GM12878 (cell line): ENCODE data around the gene AAGAB. TPM values are rescaled to one million over a fixed set of nuclear protein-coding genes. Genes with fewer than 3 reads are reported as not detected.

Source experiments
- ATAC-seq: fragments of 200-7000 bp; cut with Tn5 transposase; 3 replicates; pipeline ENCODE4 v1.9.1; 2020; ENCODE audit warnings: mild to moderate bottlenecking, moderate library complexity
- BruUV-seq: library from RNA; stranded (reverse); fragments of 400-500 nt; replicated peaks from 2 replicates; lab custom pipeline; 2021; lab: Mats Ljungman, UMichigan
- CTCF ChIA-PET: fragments of 300-600 bp; sonication (Branson Sonifier 250); formaldehyde crosslinking; extraction: SDS; loops from one replicate; lab custom pipeline; 2021; ENCODE audit warnings: inconsistent platforms; lab: Yijun Ruan, JAX
- POLR2A ChIA-PET: fragments of 350-600 bp; formaldehyde crosslinking; extraction: SDS; loops from one replicate; lab custom pipeline; 2021; ENCODE audit warnings: inconsistent platforms; lab: Charles Lee
- RAD21 ChIA-PET: fragments of 300-600 bp; sonication (Branson Sonifier 250); formaldehyde crosslinking; loops from one replicate; lab custom pipeline; 2023; ENCODE audit warnings: antibody characterized with exemption; ENCODE audit not compliant: unreplicated experiment; lab: Charles Lee
- SMC1A ChIA-PET: fragments of 300-600 bp; sonication (Branson Sonifier 250); formaldehyde crosslinking; loops from one replicate; lab custom pipeline; 2023; ENCODE audit not compliant: unreplicated experiment, uncharacterized antibody; lab: Charles Lee
- DNase-seq: peaks from one replicate; pipeline ENCODE4 v3.0.0-alpha.2; 2011; ENCODE audit warnings: low read depth, low spot score
- FAIRE-seq: peaks from 3 replicates; lab custom pipeline; 2011; peaks lifted over from hg19 to GRCh38; lab: Jason Lieb, UNC
- H2AFZ ChIP-seq: 2 replicates; pipeline ENCODE4 v1.6.0; 2011; ENCODE audit warnings: low read depth, low read length, control low read depth; ENCODE audit not compliant: control insufficient read depth
- H3K27ac ChIP-seq: 2 replicates; pipeline ENCODE4 v1.5.1; 2011; ENCODE audit warnings: control low read depth; ENCODE audit not compliant: control insufficient read depth, insufficient read depth
- H3K27me3 ChIP-seq, 2 experiments: replicated peaks in 1 of 2; 2 replicates each; pipeline versions ENCODE4 v1.6.0 to v1.6.1; 2011; ENCODE audit warnings: low read length in 1 of 2; ENCODE audit not compliant: control insufficient read depth in 2 of 2, insufficient read depth in 2 of 2
- H3K36me3 ChIP-seq, 2 experiments: 2 replicates each; pipeline ENCODE4 v1.5.1; 2011; ENCODE audit warnings: low read length in 1 of 2; ENCODE audit not compliant: control insufficient read depth in 2 of 2, insufficient read depth in 2 of 2
- H3K4me1 ChIP-seq: 2 replicates; pipeline ENCODE4 v1.6.1; 2011; ENCODE audit warnings: mild to moderate bottlenecking, low read length, moderate library complexity, mixed read lengths; ENCODE audit not compliant: control insufficient read depth, insufficient read depth
- H3K4me2 ChIP-seq: 2 replicates; pipeline ENCODE4 v1.6.0; 2011; ENCODE audit warnings: control low read depth; ENCODE audit not compliant: control insufficient read depth, insufficient read depth
- H3K4me3 ChIP-seq: fragments of 200-600 bp; sonication (generic); 2 replicates; pipeline ENCODE4 v1.5.1; 2016
- H3K79me2 ChIP-seq: 2 replicates; pipeline ENCODE4 v1.6.0; 2011; ENCODE audit warnings: low read length; ENCODE audit not compliant: control insufficient read depth, insufficient read depth
- H3K9ac ChIP-seq: 2 replicates; pipeline ENCODE4 v1.8.0; 2011; ENCODE audit warnings: low read length, control low read depth, mixed read lengths; ENCODE audit not compliant: control insufficient read depth, insufficient read depth
- H3K9me3 ChIP-seq: replicated peaks from 3 replicates; pipeline ENCODE4 v1.5.1; 2011; ENCODE audit warnings: mild to moderate bottlenecking, low read length; ENCODE audit not compliant: control insufficient read depth, insufficient read depth
- H4K20me1 ChIP-seq: 2 replicates; pipeline ENCODE4 v1.6.0; 2011; ENCODE audit not compliant: control insufficient read depth, insufficient read depth
- BMI1 ChIP-seq: fragments of 450-650 bp; IDR thresholded peaks from 2 replicates; pipeline ENCODE4 v1.6.1; 2016; ENCODE audit warnings: mild to moderate bottlenecking, moderate library complexity, borderline replicate concordance
- CREB1 ChIP-seq: IDR thresholded peaks from 2 replicates; pipeline ENCODE4 v1.6.1; 2012; ENCODE audit warnings: low read depth, mild to moderate bottlenecking, inconsistent platforms
- KAT2A ChIP-seq: conservative IDR thresholded peaks from 2 replicates; pipeline ENCODE4 v1.6.1; 2011; ENCODE audit warnings: low read depth, low read length; ENCODE audit not compliant: control insufficient read depth
- NRF1 ChIP-seq: conservative IDR thresholded peaks from 2 replicates; pipeline ENCODE4 v1.6.1; 2011; ENCODE audit warnings: mild to moderate bottlenecking, low read depth, low read length, improper control_type of control experiment
- SREBF1 ChIP-seq: IDR thresholded peaks from 2 replicates; pipeline ENCODE4 v1.6.1; 2012; ENCODE audit warnings: mild to moderate bottlenecking, low read length
- SREBF2 ChIP-seq: IDR thresholded peaks from 2 replicates; pipeline ENCODE4 v1.6.1; 2012; ENCODE audit warnings: mild to moderate bottlenecking, low read length
- STAT3 ChIP-seq: IDR thresholded peaks from 2 replicates; pipeline ENCODE4 v1.6.1; 2011; ENCODE audit warnings: low read depth, low read length, improper control_type of control experiment
- TBL1XR1 ChIP-seq: IDR thresholded peaks from 2 replicates; pipeline ENCODE4 v1.6.1; 2012; ENCODE audit warnings: low read depth, low read length, improper control_type of control experiment
- TCF12 ChIP-seq: IDR thresholded peaks from 2 replicates; pipeline ENCODE4 v1.6.1; 2011; ENCODE audit warnings: low read depth, mild to moderate bottlenecking, low read length
- YBX1 ChIP-seq: fragments of 450-650 bp; IDR thresholded peaks from 2 replicates; pipeline ENCODE4 v1.6.1; 2016; ENCODE audit warnings: antibody characterized with exemption
- ZNF207 ChIP-seq: fragments of 450-650 bp; IDR thresholded peaks from 2 replicates; pipeline ENCODE4 v1.6.1; 2014; ENCODE audit warnings: antibody characterized with exemption, mild to moderate bottlenecking, borderline replicate concordance
- ZNF217 ChIP-seq: fragments of 450-650 bp; IDR thresholded peaks from 2 replicates; pipeline ENCODE4 v1.6.1; 2017; ENCODE audit warnings: antibody characterized with exemption, mild to moderate bottlenecking
- WGBS: methylation state at CpG from one replicate; pipeline ENCODE4 v1.1.6; 2016; ENCODE audit warnings: low lambda C conversion rate; ENCODE audit not compliant: insufficient replicate concordance, insufficient coverage; ENCODE audit errors: missing lambda C conversion rate; 5-methylcytosine and 5-hydroxymethylcytosine counted together
- in situ Hi-C: fragments of 300-500 bp; cut with MboI; formaldehyde crosslinking; loops from 9 replicates; pipeline ENCODE4 v1.14.3; 2018; ENCODE audit warnings: mixed read lengths
- intact Hi-C: fragments of 100-400 bp; cut with micrococcal nuclease; formaldehyde crosslinking; loops from one replicate; pipeline ENCODE4 v1.14.2; 2022; ENCODE audit not compliant: unreplicated experiment
- polyA plus RNA-seq, 11 experiments: library from polyadenylated mRNA; depleted of rRNA in 4 of 11; unstranded in 6 of 11; stranded (reverse) in 5 of 11; fragments of >200 nt; fragmentation: Nextera tagmentation in 4 of 11; fragmentation: Illumina TruSeq in 1 of 11; extraction: Ambion mirVana in 4 of 11; extraction: Trizol in 1 of 11; gene quantifications; 1 replicate in 1 of 11; 2 replicates in 10 of 11; pipeline versions ENCODE4 v1.2.1 to v1.2.3, GENCODE V29; 2011 to 2016; ENCODE audit warnings: inconsistent platforms in 2 of 11, missing spikeins in 2 of 11, low read depth in 1 of 11
- total RNA-seq, 4 experiments: library from RNA; depleted of rRNA in 3 of 4; stranded (reverse); fragments of >200 nt in 3 of 4; fragmentation: Illumina TruSeq in 1 of 4; extraction: Trizol in 1 of 4; gene quantifications; 2 replicates each; pipeline versions ENCODE4 v1.2.1 to v1.2.3, GENCODE V29; 2013 to 2021
- TF ChIP-seq, protein P1 (sequence below): fragments of 450-650 bp; IDR thresholded peaks from 2 replicates; pipeline ENCODE4 v1.6.1; 2018; ENCODE audit warnings: borderline replicate concordance, mild to moderate bottlenecking; ENCODE audit not compliant: partially characterized antibody
- TF ChIP-seq, protein P2 (sequence below), 3 experiments: IDR thresholded peaks in 2 of 3; conservative IDR thresholded peaks in 1 of 3; 2 replicates each; pipeline ENCODE4 v1.5.1; 2011; ENCODE audit warnings: low read depth in 3 of 3, low read length in 3 of 3, mild to moderate bottlenecking in 3 of 3, control low read depth in 2 of 3, moderate library complexity in 2 of 3, inconsistent platforms in 1 of 3, mixed read lengths in 1 of 3; ENCODE audit not compliant: control insufficient read depth in 2 of 3, insufficient read depth in 1 of 3; ENCODE audit errors: extremely low read depth in 1 of 3

AAGAB gene
- total and polyA plus RNA-seq, 10 of the 15 experiments (the other 5 are each of a cell fraction or from before 2014, with no cell fraction given): 11.4 to 62.3 (median 38.0) TPM

DNA sequence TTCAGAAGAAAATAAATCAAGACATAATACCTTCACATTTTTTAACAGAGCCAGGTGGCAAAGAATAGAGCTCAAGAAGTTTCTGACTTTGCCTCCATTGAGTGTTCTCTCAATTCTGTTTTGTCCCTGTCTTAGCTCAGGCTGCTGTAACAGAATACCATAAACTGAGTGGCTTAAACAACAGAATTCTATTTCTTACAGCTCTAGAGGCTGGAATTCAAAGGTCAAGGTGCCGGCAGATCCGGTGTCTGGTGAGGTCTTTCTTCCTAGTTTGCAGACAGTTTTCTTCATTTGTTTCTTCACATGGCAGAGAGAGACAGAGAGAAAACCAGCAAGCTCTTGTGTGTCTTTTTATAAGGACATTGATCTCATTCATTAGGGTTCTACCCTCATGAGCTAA is 25.8 kb upstream of the AAGAB start:
- intact Hi-C loops: no loop called here

DNA sequence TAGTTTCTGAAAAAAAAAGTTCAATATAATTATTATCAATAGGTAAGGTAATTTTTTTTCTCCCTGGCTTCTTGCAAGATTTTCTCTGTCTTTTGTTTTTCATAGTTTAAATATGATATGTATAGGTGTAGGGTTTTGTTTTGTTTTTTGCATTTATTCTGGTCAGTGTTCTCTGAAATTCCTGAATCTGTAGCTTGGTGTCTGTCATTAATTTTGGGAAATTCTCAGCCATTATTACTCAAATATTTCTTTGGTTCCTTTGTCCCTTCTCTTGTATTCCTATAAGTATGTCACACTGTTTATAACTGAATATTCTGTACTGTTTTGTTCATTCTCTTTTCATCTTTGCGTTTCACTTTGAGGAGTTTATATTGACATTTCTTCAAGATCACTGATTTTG is 22.2 kb upstream of the AAGAB start:
- CTCF ChIA-PET: no interaction called here
- RAD21 ChIA-PET: no interaction called here
- ATAC-seq (no peak), FAIRE-seq (no peak), DNase-seq (no peak)
- H3K4me3 ChIP-seq: no peak overlapping the region
- no peaks in the 10 kb centered on the region for H3K4me1 ChIP-seq
- POLR2A ChIA-PET: no interaction called here
- H2AFZ ChIP-seq: no peak overlapping the region
- H3K4me2 ChIP-seq: no peak overlapping the region
- H3K27ac ChIP-seq: no peak overlapping the region
- H3K9me3 ChIP-seq: no peaks in the 10 kb centered on the region; the same call in 2 of the 3 replicates
- in situ Hi-C loops (no loop called here), intact Hi-C loops (no loop called here)
- H3K9ac ChIP-seq: no peak overlapping the region
- 47% methylated on average over 1 of the region's 1 CpG for WGBS
- BruUV-seq: no TSS peak
- H3K79me2 ChIP-seq: no peaks in the 10 kb centered on the region
- no peaks in the 10 kb centered on the region for H3K27me3 ChIP-seq
- no peaks in the 10 kb centered on the region for H3K36me3 ChIP-seq
- TF ChIP-seq, protein P1, sequence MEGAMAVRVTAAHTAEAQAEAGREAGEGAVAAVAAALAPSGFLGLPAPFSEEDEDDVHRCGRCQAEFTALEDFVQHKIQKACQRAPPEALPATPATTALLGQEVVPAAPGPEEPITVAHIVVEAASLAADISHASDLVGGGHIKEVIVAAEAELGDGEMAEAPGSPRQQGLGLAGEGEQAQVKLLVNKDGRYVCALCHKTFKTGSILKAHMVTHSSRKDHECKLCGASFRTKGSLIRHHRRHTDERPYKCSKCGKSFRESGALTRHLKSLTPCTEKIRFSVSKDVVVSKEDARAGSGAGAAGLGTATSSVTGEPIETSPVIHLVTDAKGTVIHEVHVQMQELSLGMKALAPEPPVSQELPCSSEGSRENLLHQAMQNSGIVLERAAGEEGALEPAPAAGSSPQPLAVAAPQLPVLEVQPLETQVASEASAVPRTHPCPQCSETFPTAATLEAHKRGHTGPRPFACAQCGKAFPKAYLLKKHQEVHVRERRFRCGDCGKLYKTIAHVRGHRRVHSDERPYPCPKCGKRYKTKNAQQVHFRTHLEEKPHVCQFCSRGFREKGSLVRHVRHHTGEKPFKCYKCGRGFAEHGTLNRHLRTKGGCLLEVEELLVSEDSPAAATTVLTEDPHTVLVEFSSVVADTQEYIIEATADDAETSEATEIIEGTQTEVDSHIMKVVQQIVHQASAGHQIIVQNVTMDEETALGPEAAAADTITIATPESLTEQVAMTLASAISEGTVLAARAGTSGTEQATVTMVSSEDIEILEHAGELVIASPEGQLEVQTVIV: no peak
- TF ChIP-seq YBX1: no peak
- no peak for TF ChIP-seq TBL1XR1
- no peak for TF ChIP-seq ZNF207
- TF ChIP-seq SREBF2: no peak
- TF ChIP-seq NRF1: no peak
- TF ChIP-seq ZNF217: no peak
- TF ChIP-seq TCF12: no peak
- TF ChIP-seq, protein P2, sequence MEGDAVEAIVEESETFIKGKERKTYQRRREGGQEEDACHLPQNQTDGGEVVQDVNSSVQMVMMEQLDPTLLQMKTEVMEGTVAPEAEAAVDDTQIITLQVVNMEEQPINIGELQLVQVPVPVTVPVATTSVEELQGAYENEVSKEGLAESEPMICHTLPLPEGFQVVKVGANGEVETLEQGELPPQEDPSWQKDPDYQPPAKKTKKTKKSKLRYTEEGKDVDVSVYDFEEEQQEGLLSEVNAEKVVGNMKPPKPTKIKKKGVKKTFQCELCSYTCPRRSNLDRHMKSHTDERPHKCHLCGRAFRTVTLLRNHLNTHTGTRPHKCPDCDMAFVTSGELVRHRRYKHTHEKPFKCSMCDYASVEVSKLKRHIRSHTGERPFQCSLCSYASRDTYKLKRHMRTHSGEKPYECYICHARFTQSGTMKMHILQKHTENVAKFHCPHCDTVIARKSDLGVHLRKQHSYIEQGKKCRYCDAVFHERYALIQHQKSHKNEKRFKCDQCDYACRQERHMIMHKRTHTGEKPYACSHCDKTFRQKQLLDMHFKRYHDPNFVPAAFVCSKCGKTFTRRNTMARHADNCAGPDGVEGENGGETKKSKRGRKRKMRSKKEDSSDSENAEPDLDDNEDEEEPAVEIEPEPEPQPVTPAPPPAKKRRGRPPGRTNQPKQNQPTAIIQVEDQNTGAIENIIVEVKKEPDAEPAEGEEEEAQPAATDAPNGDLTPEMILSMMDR (IDR thresholded peaks at IDR 0.05 in 2 of 3, conservative IDR thresholded peaks at IDR 0.05 in 1 of 3; ENCODE audit: control insufficient read depth in 2 of 3, extremely low read depth in 1 of 3, insufficient read depth in 1 of 3, low read depth in 3 of 3, low read length in 3 of 3): no peak
- no peaks in the 10 kb centered on the region for H4K20me1 ChIP-seq
- SMC1A ChIA-PET: no interaction called here

More for the DNA sequence above, 25.8 kb upstream of the AAGAB start:
- ATAC-seq (no peak), FAIRE-seq (no peak), DNase-seq (no peak)
- Histone ChIP-seq H3K79me2 (no peaks in the 10 kb centered on the region), H2AFZ (no peak overlapping the region), H4K20me1 (no peaks in the 10 kb centered on the region), H3K36me3 (no peaks in the 10 kb centered on the region), H3K9me3 (no peaks in the 10 kb centered on the region; the same call in 2 of the 3 replicates), H3K9ac (no peak overlapping the region), H3K27me3 (no peaks in the 10 kb centered on the region), H3K4me2 (no peak overlapping the region), H3K4me3 (no peak overlapping the region), H3K4me1 (no peaks in the 10 kb centered on the region), H3K27ac (no peak overlapping the region)
- RAD21 ChIA-PET: interaction anchor here (1.2 to 2.5 kb wide), 2 partner anchors 17 to 334 kb away, joined by 3 to 5 read pairs; no protein-coding TSS in a partner anchor
- TF ChIP-seq STAT3 (no peak), CREB1 (no peak), BMI1 (no peak), SREBF1 (no peak), KAT2A (no peak)
- in situ Hi-C loops: no loop called here
- SMC1A ChIA-PET: interaction anchor here (0.6 to 1.4 kb wide), 3 partner anchors 18 to 174 kb away, joined by 3 read pairs; no protein-coding TSS in a partner anchor
- 97% methylated on average over 2 of the region's 2 CpGs for WGBS
- POLR2A ChIA-PET: no interaction called here
- CTCF ChIA-PET: interaction anchor here (0.7 to 1.1 kb wide), 3 partner anchors 15 to 40 kb away, joined by 3 to 4 read pairs (median 3); no protein-coding TSS in a partner anchor
- BruUV-seq: no TSS peak
